Chondrocyte (in vitro differentiated cells): ENCODE results near the gene LMNA. TPM values are rescaled to one million over a fixed set of nuclear protein-coding genes. Genes with fewer than 3 reads are reported as not detected.

Experiments used
- DNase-seq: peaks from one replicate; pipeline ENCODE4 v3.0.0; 2021; ENCODE audit warnings: mixed read lengths, low spot score
- H3K27ac Mint-ChIP-seq: one replicate; pipeline ENCODE4 v1.8.0; 2021; ENCODE audit warnings: mild to moderate bottlenecking, moderate library complexity, mixed read lengths; ENCODE audit not compliant: unreplicated experiment
- H3K27me3 Mint-ChIP-seq: 2 replicates; pipeline ENCODE4 v1.8.0; 2021; ENCODE audit warnings: low read depth, mixed read lengths
- H3K36me3 Mint-ChIP-seq: 2 replicates; pipeline ENCODE4 v1.8.0; 2021; ENCODE audit warnings: low read depth, mixed read lengths
- H3K4me1 Mint-ChIP-seq: 2 replicates; pipeline ENCODE4 v1.8.0; 2021; ENCODE audit warnings: low read depth, mild to moderate bottlenecking, mixed read lengths
- H3K4me3 Mint-ChIP-seq: one replicate; pipeline ENCODE4 v1.8.0; 2021; ENCODE audit warnings: mild to moderate bottlenecking, moderate library complexity, mixed read lengths; ENCODE audit not compliant: unreplicated experiment
- H3K9me3 Mint-ChIP-seq: 2 replicates; pipeline ENCODE4 v1.8.0; 2021; ENCODE audit warnings: low read depth, mixed read lengths
- total RNA-seq: library from RNA; stranded (reverse); gene quantifications from 3 replicates; pipeline ENCODE4 v1.2.1, GENCODE V29; 2021
- TF ChIP-seq, protein P1 (sequence below): fragments of 200-600 bp; sonication (generic); IDR thresholded peaks from 2 replicates; pipeline ENCODE4 v1.5.0; 2021; ENCODE audit warnings: antibody characterized with exemption, mild to moderate bottlenecking, moderate library complexity

LMNA gene
- total RNA-seq, 1 donor from 2014 or later, result 675 TPM

- DNase-seq, result no peak
- Mint-ChIP-seq H3K27ac (no peak overlapping the region), H3K27me3 (no peaks in the 10 kb centered on the region), H3K4me1 (peaks cover 45% of the 10 kb centered on the region), H3K36me3 (peaks cover 6% of the 10 kb centered on the region), H3K9me3 (no peaks in the 10 kb centered on the region), H3K4me3 (no peak overlapping the region)
- TF ChIP-seq, protein P1, sequence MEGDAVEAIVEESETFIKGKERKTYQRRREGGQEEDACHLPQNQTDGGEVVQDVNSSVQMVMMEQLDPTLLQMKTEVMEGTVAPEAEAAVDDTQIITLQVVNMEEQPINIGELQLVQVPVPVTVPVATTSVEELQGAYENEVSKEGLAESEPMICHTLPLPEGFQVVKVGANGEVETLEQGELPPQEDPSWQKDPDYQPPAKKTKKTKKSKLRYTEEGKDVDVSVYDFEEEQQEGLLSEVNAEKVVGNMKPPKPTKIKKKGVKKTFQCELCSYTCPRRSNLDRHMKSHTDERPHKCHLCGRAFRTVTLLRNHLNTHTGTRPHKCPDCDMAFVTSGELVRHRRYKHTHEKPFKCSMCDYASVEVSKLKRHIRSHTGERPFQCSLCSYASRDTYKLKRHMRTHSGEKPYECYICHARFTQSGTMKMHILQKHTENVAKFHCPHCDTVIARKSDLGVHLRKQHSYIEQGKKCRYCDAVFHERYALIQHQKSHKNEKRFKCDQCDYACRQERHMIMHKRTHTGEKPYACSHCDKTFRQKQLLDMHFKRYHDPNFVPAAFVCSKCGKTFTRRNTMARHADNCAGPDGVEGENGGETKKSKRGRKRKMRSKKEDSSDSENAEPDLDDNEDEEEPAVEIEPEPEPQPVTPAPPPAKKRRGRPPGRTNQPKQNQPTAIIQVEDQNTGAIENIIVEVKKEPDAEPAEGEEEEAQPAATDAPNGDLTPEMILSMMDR, result no peak
These were observed 39.3 kb upstream of the LMNA start for GRCh38 chr1:156075162-156075561.

GRCh38 chr1:156075775-156076204, 38.7 kb upstream of the LMNA start:
- Mint-ChIP-seq H3K9me3 (no peaks in the 10 kb centered on the region), H3K4me1 (peaks cover 51% of the 10 kb centered on the region), H3K4me3 (no peak overlapping the region), H3K36me3 (peaks cover 6% of the 10 kb centered on the region), H3K27me3 (no peaks in the 10 kb centered on the region), H3K27ac (no peak overlapping the region)
- TF ChIP-seq, protein P1, result no peak
- no peak for DNase-seq

DNA sequence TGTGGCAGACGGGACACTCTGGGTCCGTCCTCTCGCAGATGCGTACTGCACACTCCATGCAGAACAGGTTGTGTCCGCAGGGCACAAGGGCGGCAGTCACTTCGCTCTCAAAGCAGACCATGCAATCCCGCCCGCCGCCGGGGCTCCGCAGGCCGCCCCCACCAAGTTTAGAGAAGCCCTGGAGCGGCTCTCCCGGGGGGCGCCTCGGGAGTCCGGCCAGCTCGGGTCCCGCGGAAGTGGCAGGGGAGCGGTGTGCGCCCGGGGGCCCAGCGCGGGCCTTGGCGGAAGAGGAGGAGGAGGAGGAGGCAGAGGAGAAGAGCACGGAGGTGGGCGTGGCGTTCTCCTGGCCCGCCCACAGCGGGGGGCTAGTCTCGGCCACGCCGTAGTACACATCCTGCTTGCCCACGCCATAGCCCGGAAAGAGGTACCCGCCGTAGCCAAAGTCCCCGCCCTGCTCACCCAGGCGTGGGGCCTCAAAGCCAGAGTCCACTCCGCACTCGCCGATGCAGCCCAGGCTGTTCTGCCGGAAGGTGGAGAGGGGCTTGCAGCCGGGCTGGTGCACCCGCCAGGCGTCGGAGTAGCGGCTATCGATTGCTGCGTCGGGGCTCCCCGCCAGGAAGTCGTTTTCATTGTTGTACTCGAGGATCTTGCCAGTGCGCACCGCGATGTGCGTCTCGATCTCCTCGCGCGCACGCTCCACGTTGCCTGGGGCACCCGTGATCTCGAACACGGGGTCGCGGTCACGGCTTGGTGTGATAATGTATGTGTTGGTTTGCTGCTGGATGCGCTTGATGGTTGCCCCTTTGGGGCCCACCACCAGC, 37.7 kb upstream of the LMNA start:
- Mint-ChIP-seq H3K27me3 (no peaks in the 10 kb centered on the region), H3K36me3 (peaks cover 6% of the 10 kb centered on the region), H3K9me3 (no peaks in the 10 kb centered on the region), H3K4me3 (peak overlapping the region; percentile 9), H3K27ac (no peak overlapping the region), H3K4me1 (peaks cover 56% of the 10 kb centered on the region)
- TF ChIP-seq, protein P1, result no peak
- DNase-seq, result no peak

- no peak for DNase-seq
- TF ChIP-seq, protein P1, result no peak
- H3K27me3 Mint-ChIP-seq, result no peaks in the 10 kb centered on the region
- no peaks in the 10 kb centered on the region for H3K9me3 Mint-ChIP-seq
- H3K36me3 Mint-ChIP-seq, result peaks cover 6% of the 10 kb centered on the region
- no peak overlapping the region for H3K27ac Mint-ChIP-seq
- peak overlapping the region; percentile 9 for H3K4me3 Mint-ChIP-seq
- peaks cover 56% of the 10 kb centered on the region for H3K4me1 Mint-ChIP-seq
These were observed 37.1 kb upstream of the LMNA start for GRCh38 chr1:156077430-156077760.

- Mint-ChIP-seq H3K9me3 (no peaks in the 10 kb centered on the region), H3K27ac (peak overlapping the region; percentile 69), H3K4me3 (peak overlapping the region; percentile 19), H3K27me3 (no peaks in the 10 kb centered on the region), H3K36me3 (peaks cover 6% of the 10 kb centered on the region), H3K4me1 (peaks cover 64% of the 10 kb centered on the region)
- DNase-seq, result no peak
- TF ChIP-seq, protein P1, result no peak
These were observed 35.8 kb upstream of the LMNA start for GRCh38 chr1:156078728-156079127.
